Calu3 (cell line): Measurements from ENCODE around the gene EXD2. TPM values are rescaled to one million over a fixed set of nuclear protein-coding genes. Genes with fewer than 3 reads are reported as not detected.

Source experiments
- BruUV-seq: library from RNA; stranded (reverse); fragments of 400-500 nt; replicated peaks from 2 replicates; lab custom pipeline; 2021; lab: Mats Ljungman, UMichigan
- CTCF ChIA-PET: fragments of 300-600 bp; sonication (Branson Sonifier 250); formaldehyde crosslinking; loops from one replicate; lab custom pipeline; 2022; ENCODE audit warnings: antibody characterized with exemption; lab: Charles Lee
- DNase-seq: peaks from one replicate; pipeline ENCODE4 v3.0.0; 2022
- H3K27ac Mint-ChIP-seq: one replicate; pipeline ENCODE4 v1.8.0; 2022; ENCODE audit warnings: mixed read lengths; ENCODE audit not compliant: unreplicated experiment
- H3K27me3 Mint-ChIP-seq: one replicate; pipeline ENCODE4 v1.8.0; 2022; ENCODE audit warnings: mixed read lengths; ENCODE audit not compliant: unreplicated experiment
- H3K36me3 Mint-ChIP-seq: one replicate; pipeline ENCODE4 v1.8.0; 2022; ENCODE audit warnings: mild to moderate bottlenecking, moderate library complexity, mixed read lengths; ENCODE audit not compliant: insufficient read depth, unreplicated experiment
- H3K4me1 Mint-ChIP-seq: one replicate; pipeline ENCODE4 v1.8.0; 2022; ENCODE audit warnings: mild to moderate bottlenecking, low read depth, mixed read lengths; ENCODE audit not compliant: unreplicated experiment
- H3K4me3 Mint-ChIP-seq: one replicate; pipeline ENCODE4 v1.8.0; 2022; ENCODE audit warnings: mild to moderate bottlenecking, low read depth, moderate library complexity, mixed read lengths; ENCODE audit not compliant: unreplicated experiment
- H3K9me3 Mint-ChIP-seq: one replicate; pipeline ENCODE4 v1.8.0; 2022; ENCODE audit warnings: low read depth, mixed read lengths; ENCODE audit not compliant: unreplicated experiment
- CTCF ChIP-seq: fragments of 200-600 bp; IDR thresholded peaks from one replicate; pipeline ENCODE4 v1.8.0; 2022; ENCODE audit warnings: antibody characterized with exemption; ENCODE audit not compliant: unreplicated experiment
- intact Hi-C: fragments of 100-400 bp; cut with micrococcal nuclease; formaldehyde crosslinking; loops from one replicate; pipeline ENCODE4 v1.10.0; 2022; ENCODE audit not compliant: unreplicated experiment
- total RNA-seq: library from RNA; stranded (reverse); gene quantifications from 2 replicates; pipeline ENCODE4 v1.2.3, GENCODE V29; 2022

Gene EXD2
- total RNA-seq, 1 experiment from 2014 or later = 13.1 TPM

GRCh38 chr14:69266572-69267345 is 75.5 kb downstream of the EXD2 start:
- no TSS peak for BruUV-seq
- no peak overlapping the region for H3K27ac Mint-ChIP-seq
- intact Hi-C loops = no loop called here
- CTCF ChIA-PET = no interaction called here
- no peak for DNase-seq
- no peak overlapping the region for H3K4me3 Mint-ChIP-seq
- TF ChIP-seq CTCF = no peak
- H3K9me3 Mint-ChIP-seq = no peaks in the 10 kb centered on the region
- H3K4me1 Mint-ChIP-seq = no peaks in the 10 kb centered on the region
- H3K36me3 Mint-ChIP-seq = no peaks in the 10 kb centered on the region
- peaks cover 41% of the 10 kb centered on the region for H3K27me3 Mint-ChIP-seq

- DNase-seq = no peak
- CTCF ChIA-PET = no interaction called here
- intact Hi-C loops = no loop called here
- H3K4me1 Mint-ChIP-seq = no peaks in the 10 kb centered on the region
- H3K36me3 Mint-ChIP-seq = no peaks in the 10 kb centered on the region
- no peaks in the 10 kb centered on the region for H3K9me3 Mint-ChIP-seq
- BruUV-seq = no TSS peak
- H3K4me3 Mint-ChIP-seq = no peak overlapping the region
- no peak overlapping the region for H3K27ac Mint-ChIP-seq
- peaks cover 33% of the 10 kb centered on the region for H3K27me3 Mint-ChIP-seq
- TF ChIP-seq CTCF = no peak
These were observed 76.2 kb downstream of the EXD2 start for GRCh38 chr14:69267492-69267891.

GRCh38 chr14:69268223-69268622 is 76.9 kb downstream of the EXD2 start:
- Mint-ChIP-seq H3K27me3 (peaks cover 29% of the 10 kb centered on the region), H3K9me3 (no peaks in the 10 kb centered on the region), H3K4me1 (no peaks in the 10 kb centered on the region), H3K27ac (no peak overlapping the region), H3K4me3 (no peak overlapping the region), H3K36me3 (no peaks in the 10 kb centered on the region)
- CTCF ChIA-PET = interaction anchor here (0.6 kb wide), 1 partner anchor 1555 kb away, joined by 4 read pairs; no protein-coding TSS in a partner anchor
- DNase-seq = no peak
- intact Hi-C loops = no loop called here
- no peak for TF ChIP-seq CTCF
- no TSS peak for BruUV-seq

- Mint-ChIP-seq H3K27ac (no peak overlapping the region), H3K9me3 (no peaks in the 10 kb centered on the region), H3K4me3 (no peak overlapping the region), H3K27me3 (peaks cover 29% of the 10 kb centered on the region), H3K36me3 (no peaks in the 10 kb centered on the region), H3K4me1 (no peaks in the 10 kb centered on the region)
- TF ChIP-seq CTCF = no peak
- no TSS peak for BruUV-seq
- CTCF ChIA-PET = interaction anchor here (0.6 kb wide), 1 partner anchor 1556 kb away, joined by 4 read pairs; no protein-coding TSS in a partner anchor
- intact Hi-C loops = no loop called here
- DNase-seq = no peak
These were observed 77.5 kb downstream of the EXD2 start for GRCh38 chr14:69268763-69269162.
